PC-3 (cell line): ENCODE data around the gene TSHZ3. TPM values are rescaled to one million over a fixed set of nuclear protein-coding genes. Genes with fewer than 3 reads are reported as not detected.

ENCODE experiments used
- ATAC-seq: fragments of 200-7000 bp; cut with Tn5 transposase; 2 replicates; pipeline ENCODE4 v1.9.1; 2020; ENCODE audit warnings: mild to moderate bottlenecking, moderate library complexity
- BruUV-seq: library from RNA; stranded (reverse); fragments of 400-500 nt; replicated peaks from 2 replicates; lab custom pipeline; 2021; lab: Mats Ljungman, UMichigan
- CTCF ChIA-PET: fragments of 300-600 bp; sonication (Branson Sonifier 250); formaldehyde crosslinking; loops from one replicate; lab custom pipeline; 2022; ENCODE audit warnings: antibody characterized with exemption; lab: Charles Lee
- POLR2A ChIA-PET: fragments of 300-600 bp; sonication (Branson Sonifier 250); formaldehyde crosslinking; loops from one replicate; lab custom pipeline; 2022; ENCODE audit warnings: antibody characterized with exemption; ENCODE audit not compliant: unreplicated experiment; lab: Charles Lee
- DNase-seq: peaks from one replicate; pipeline ENCODE4 v3.0.0-alpha.2; 2015
- H2AFZ ChIP-seq: fragments of 300-600 bp; sonication (generic); 2 replicates; pipeline ENCODE4 v1.6.0; 2016; ENCODE audit warnings: antibody characterized with exemption, low read length
- H3F3A ChIP-seq: fragments of 300-600 bp; sonication (generic); one replicate; pipeline ENCODE4 v1.6.0; 2017; ENCODE audit warnings: antibody characterized with exemption, low read length, control low read depth, mild to moderate bottlenecking; ENCODE audit not compliant: unreplicated experiment
- H3K27ac ChIP-seq: fragments of 300-600 bp; sonication (generic); 2 replicates; pipeline ENCODE4 v1.5.1; 2016; ENCODE audit warnings: mild to moderate bottlenecking, low read length
- H3K27me3 ChIP-seq: fragments of 300-600 bp; sonication (generic); 2 replicates; pipeline ENCODE4 v1.6.1; 2016; ENCODE audit warnings: low read length, mixed read lengths
- H3K36me3 ChIP-seq: fragments of 300-600 bp; sonication (generic); 2 replicates; pipeline ENCODE4 v1.6.1; 2016; ENCODE audit warnings: low read depth, mixed run types, low read length, mixed read lengths
- H3K4me1 ChIP-seq: fragments of 300-600 bp; sonication (generic); 2 replicates; pipeline ENCODE4 v1.5.1; 2016; ENCODE audit warnings: low read length; ENCODE audit not compliant: insufficient read depth
- H3K4me2 ChIP-seq: fragments of 300-600 bp; sonication (generic); 2 replicates; pipeline ENCODE4 v1.6.0; 2016; ENCODE audit warnings: low read length
- H3K4me3 ChIP-seq: fragments of 300-600 bp; sonication (generic); 2 replicates; pipeline ENCODE4 v1.5.1; 2016; ENCODE audit warnings: mild to moderate bottlenecking, low read length, mixed read lengths
- H3K79me2 ChIP-seq: fragments of 300-600 bp; sonication (generic); 2 replicates; pipeline ENCODE4 v1.6.1; 2017; ENCODE audit warnings: low read length, mixed read lengths
- H3K9ac ChIP-seq: fragments of 300-600 bp; sonication (generic); 2 replicates; pipeline ENCODE4 v1.6.0; 2016; ENCODE audit warnings: mild to moderate bottlenecking, low read length
- H3K9me2 ChIP-seq: fragments of 300-600 bp; sonication (generic); replicated peaks from 2 replicates; pipeline ENCODE4 v1.6.1; 2016; ENCODE audit warnings: mixed run types, low read length, mixed read lengths
- H3K9me3 ChIP-seq: fragments of 300-600 bp; sonication (generic); 2 replicates; pipeline ENCODE4 v1.6.1; 2016; ENCODE audit warnings: low read length, mixed read lengths
- H4K20me1 ChIP-seq: fragments of 300-600 bp; sonication (generic); 2 replicates; pipeline ENCODE4 v1.6.1; 2016; ENCODE audit warnings: low read length, mixed read lengths
- EZH2 ChIP-seq: fragments of 300-600 bp; sonication (generic); IDR thresholded peaks from one replicate; pipeline ENCODE4 v1.6.1; 2017; ENCODE audit warnings: antibody characterized with exemption, mild to moderate bottlenecking, low read length; ENCODE audit not compliant: unreplicated experiment
- EZH2phosphoT487 ChIP-seq: fragments of 300-600 bp; sonication (generic); IDR thresholded peaks from 2 replicates; pipeline ENCODE4 v1.6.1; 2018; ENCODE audit warnings: mild to moderate bottlenecking, antibody characterized with exemption, low read length, borderline replicate concordance
- intact Hi-C: fragments of 100-400 bp; cut with micrococcal nuclease; formaldehyde crosslinking; loops from 2 replicates; pipeline ENCODE4 v1.9.0; 2023
- total RNA-seq: library from RNA; depleted of rRNA; stranded (reverse); fragments of >200 nt; gene quantifications from 2 replicates; pipeline ENCODE4 v1.2.3, GENCODE V29; 2014
- TF ChIP-seq, protein P1 (sequence below): fragments of 300-600 bp; sonication (generic); conservative IDR thresholded peaks from 2 replicates; pipeline ENCODE4 v1.5.1; 2017; ENCODE audit warnings: antibody characterized with exemption, low read depth, mild to moderate bottlenecking, low read length

The TSHZ3 gene
- total RNA-seq, 1 experiment from 2014 or later = 0.18 TPM

DNA sequence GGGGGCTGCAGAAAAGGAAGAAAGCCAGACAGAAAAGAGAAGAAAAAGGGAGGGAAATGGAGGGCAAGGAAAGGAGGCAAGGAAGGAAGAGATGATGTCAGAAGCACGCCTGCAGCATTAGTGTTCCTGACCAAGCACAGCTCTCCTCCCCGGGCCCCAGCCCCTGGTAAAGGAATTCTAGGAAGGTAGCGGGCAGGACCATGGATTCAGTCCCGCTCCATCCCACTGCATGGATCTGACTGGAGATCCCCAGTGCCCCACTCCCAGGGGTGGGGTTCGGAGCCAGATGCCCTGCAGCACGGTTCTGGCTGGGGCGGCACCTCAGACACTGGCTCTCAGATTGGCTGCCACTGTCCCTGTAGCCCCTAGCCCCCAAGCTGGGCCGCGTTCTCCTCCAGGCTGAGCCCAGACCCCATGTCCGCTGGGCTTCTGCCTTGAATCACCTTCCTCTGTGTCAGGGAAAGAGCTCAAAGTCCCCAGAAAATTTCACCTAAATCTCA, 59.8 kb downstream of the TSHZ3 start:
- Histone ChIP-seq H3K36me3 (no peaks in the 10 kb centered on the region), H3K79me2 (no peaks in the 10 kb centered on the region), H3K9me3 (no peaks in the 10 kb centered on the region), H3K9ac (no peak overlapping the region), H3K27ac (no peak overlapping the region), H4K20me1 (no peaks in the 10 kb centered on the region), H3K9me2 (no peaks in the 10 kb centered on the region), H3F3A (no peaks in the 10 kb centered on the region), H2AFZ (no peak overlapping the region), H3K27me3 (no peaks in the 10 kb centered on the region), H3K4me2 (no peak overlapping the region), H3K4me1 (no peaks in the 10 kb centered on the region), H3K4me3 (no peak overlapping the region)
- ChIA-PET POLR2A (no interaction called here), CTCF (no interaction called here)
- ATAC-seq (no peak), DNase-seq (no peak)
- intact Hi-C loops = no loop called here
- BruUV-seq = no TSS peak
- TF ChIP-seq EZH2phosphoT487 (no peak), EZH2 (no peak)
- TF ChIP-seq, protein P1, sequence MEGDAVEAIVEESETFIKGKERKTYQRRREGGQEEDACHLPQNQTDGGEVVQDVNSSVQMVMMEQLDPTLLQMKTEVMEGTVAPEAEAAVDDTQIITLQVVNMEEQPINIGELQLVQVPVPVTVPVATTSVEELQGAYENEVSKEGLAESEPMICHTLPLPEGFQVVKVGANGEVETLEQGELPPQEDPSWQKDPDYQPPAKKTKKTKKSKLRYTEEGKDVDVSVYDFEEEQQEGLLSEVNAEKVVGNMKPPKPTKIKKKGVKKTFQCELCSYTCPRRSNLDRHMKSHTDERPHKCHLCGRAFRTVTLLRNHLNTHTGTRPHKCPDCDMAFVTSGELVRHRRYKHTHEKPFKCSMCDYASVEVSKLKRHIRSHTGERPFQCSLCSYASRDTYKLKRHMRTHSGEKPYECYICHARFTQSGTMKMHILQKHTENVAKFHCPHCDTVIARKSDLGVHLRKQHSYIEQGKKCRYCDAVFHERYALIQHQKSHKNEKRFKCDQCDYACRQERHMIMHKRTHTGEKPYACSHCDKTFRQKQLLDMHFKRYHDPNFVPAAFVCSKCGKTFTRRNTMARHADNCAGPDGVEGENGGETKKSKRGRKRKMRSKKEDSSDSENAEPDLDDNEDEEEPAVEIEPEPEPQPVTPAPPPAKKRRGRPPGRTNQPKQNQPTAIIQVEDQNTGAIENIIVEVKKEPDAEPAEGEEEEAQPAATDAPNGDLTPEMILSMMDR = no peak

DNA sequence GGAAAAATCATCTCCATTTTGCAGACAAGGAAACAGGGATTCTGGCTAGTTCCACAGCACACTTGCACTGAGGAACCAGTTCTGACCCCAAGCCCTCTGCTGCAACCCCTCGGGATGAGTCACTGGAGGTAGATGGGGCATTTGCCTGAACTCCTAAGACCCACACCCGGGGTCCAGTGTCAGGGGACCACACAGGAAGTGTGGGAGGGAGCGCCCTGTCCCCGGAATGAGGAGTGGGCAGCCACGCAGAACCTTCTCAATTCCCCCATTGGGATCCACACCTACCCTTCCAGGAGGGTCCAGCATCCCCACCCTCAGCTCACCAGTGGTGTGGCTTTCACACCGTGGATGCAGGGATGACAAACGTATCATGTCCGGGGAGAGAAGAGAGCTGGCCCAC, 62.7 kb downstream of the TSHZ3 start:
- Histone ChIP-seq H3K79me2 (no peaks in the 10 kb centered on the region), H3K9me3 (no peaks in the 10 kb centered on the region), H3K36me3 (no peaks in the 10 kb centered on the region), H3K27ac (no peak overlapping the region), H3K27me3 (no peaks in the 10 kb centered on the region), H2AFZ (no peak overlapping the region), H3K4me1 (no peaks in the 10 kb centered on the region), H3F3A (no peaks in the 10 kb centered on the region), H3K9ac (no peak overlapping the region), H3K9me2 (no peaks in the 10 kb centered on the region), H3K4me3 (no peak overlapping the region), H3K4me2 (no peak overlapping the region), H4K20me1 (no peaks in the 10 kb centered on the region)
- TF ChIP-seq, protein P1 = no peak
- TF ChIP-seq EZH2phosphoT487 = no peak
- ATAC-seq (no peak), DNase-seq (no peak)
- CTCF ChIA-PET = no interaction called here
- intact Hi-C loops = no loop called here
- POLR2A ChIA-PET = no interaction called here
- no TSS peak for BruUV-seq

DNA sequence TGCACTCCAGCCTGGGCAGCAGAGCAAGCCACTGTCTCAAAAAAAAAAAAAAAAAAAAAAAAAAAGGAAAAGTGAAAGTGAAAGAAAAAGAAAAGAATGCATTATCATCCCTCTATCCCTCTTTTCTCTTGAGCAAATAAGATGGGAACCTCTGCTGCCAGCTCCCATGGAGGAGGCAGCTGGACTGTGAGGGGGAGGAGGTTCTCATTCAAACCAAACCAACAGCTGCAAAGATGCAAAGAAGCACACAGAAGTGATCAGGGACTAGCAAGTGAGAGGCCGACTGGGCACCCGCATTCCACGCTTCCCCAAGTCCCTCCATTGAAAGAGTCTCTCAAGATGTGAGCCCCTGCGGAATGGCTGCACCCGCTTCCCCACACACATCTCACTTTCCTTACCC, 63.5 kb downstream of the TSHZ3 start:
- no peaks in the 10 kb centered on the region for H3F3A ChIP-seq
- no peaks in the 10 kb centered on the region for H3K9me3 ChIP-seq
- H3K27ac ChIP-seq = no peak overlapping the region
- no peak overlapping the region for H3K4me3 ChIP-seq
- H4K20me1 ChIP-seq = no peaks in the 10 kb centered on the region
- ChIA-PET CTCF (no interaction called here), POLR2A (no interaction called here)
- no peak for TF ChIP-seq EZH2phosphoT487
- no peak for TF ChIP-seq EZH2
- TF ChIP-seq, protein P1 = no peak
- H3K9ac ChIP-seq = no peak overlapping the region
- no peak for DNase-seq
- no peaks in the 10 kb centered on the region for H3K27me3 ChIP-seq
- intact Hi-C loops = no loop called here
- no peak overlapping the region for H2AFZ ChIP-seq
- no peak overlapping the region for H3K4me2 ChIP-seq
- no peaks in the 10 kb centered on the region for H3K79me2 ChIP-seq
- no peaks in the 10 kb centered on the region for H3K4me1 ChIP-seq
- H3K9me2 ChIP-seq = no peaks in the 10 kb centered on the region
- ATAC-seq = no peak
- no peaks in the 10 kb centered on the region for H3K36me3 ChIP-seq
- no TSS peak for BruUV-seq
